HepG2 (cell line): ENCODE measurements around the gene HHIPL1. TPM values are rescaled to one million over a fixed set of nuclear protein-coding genes. Genes with fewer than 3 reads are reported as not detected.

Experiments used
- ATF1 ChIP-seq: IDR thresholded peaks from 2 replicates; pipeline ENCODE4 v1.6.1; 2016; ENCODE audit warnings: mild to moderate bottlenecking, control low read depth
- CBX1 ChIP-seq: IDR thresholded peaks from one replicate; pipeline ENCODE4 v1.6.1; 2016; ENCODE audit warnings: antibody characterized with exemption, low read depth
- CEBPG ChIP-seq: IDR thresholded peaks from 2 replicates; pipeline ENCODE4 v1.6.1; 2016
- CREM ChIP-seq, 2 experiments: sonication (generic) in 1 of 2; formaldehyde crosslinking in 1 of 2; IDR thresholded peaks; 2 replicates each; pipeline versions ENCODE4 v1.4.0 to v1.6.1; 2016 to 2020; ENCODE audit warnings: antibody characterized with exemption in 1 of 2, mild to moderate bottlenecking in 1 of 2, missing genetic modification reagents in 1 of 2
- GABPB1 ChIP-seq: IDR thresholded peaks from 2 replicates; pipeline ENCODE4 v1.6.1; 2016; ENCODE audit warnings: mild to moderate bottlenecking, missing genetic modification reagents, moderate library complexity, missing compliant biosample characterization
- GATAD2A ChIP-seq: IDR thresholded peaks from 2 replicates; pipeline ENCODE4 v1.6.1; 2016
- HHEX ChIP-seq: IDR thresholded peaks from 2 replicates; pipeline ENCODE4 v1.6.1; 2016; ENCODE audit warnings: control low read depth
- HIVEP1 ChIP-seq: sonication (generic); formaldehyde crosslinking; IDR thresholded peaks from 2 replicates; pipeline ENCODE4 v1.4.0; 2020; ENCODE audit warnings: mild to moderate bottlenecking, missing genetic modification reagents
- HNF4G ChIP-seq, 2 experiments: sonication (generic) in 1 of 2; formaldehyde crosslinking in 1 of 2; IDR thresholded peaks; 2 replicates each; pipeline versions ENCODE4 v1.4.0 to v1.6.1; 2011 to 2020; ENCODE audit warnings: borderline replicate concordance in 2 of 2, low read depth in 2 of 2, mild to moderate bottlenecking in 2 of 2, low read length in 1 of 2, missing genetic modification reagents in 1 of 2, moderate library complexity in 1 of 2
- HOXA5 ChIP-seq: sonication (generic); formaldehyde crosslinking; IDR thresholded peaks from 2 replicates; pipeline ENCODE4 v1.4.0; 2020; ENCODE audit warnings: missing genetic modification reagents
- IRX3 ChIP-seq: sonication (generic); formaldehyde crosslinking; IDR thresholded peaks from 2 replicates; pipeline ENCODE4 v1.8.1; 2023; ENCODE audit warnings: mild to moderate bottlenecking, low read depth, missing genetic modification reagents, borderline replicate concordance
- JUNB ChIP-seq: sonication (generic); formaldehyde crosslinking; IDR thresholded peaks from 2 replicates; pipeline ENCODE4 v1.8.0; 2022; ENCODE audit warnings: missing genetic modification reagents, mild to moderate bottlenecking, borderline replicate concordance
- POLR2A ChIP-seq, 2 experiments: IDR thresholded peaks; 2 replicates each; pipeline ENCODE4 v1.6.1; 2011; ENCODE audit warnings: low read depth in 2 of 2, low read length in 2 of 2, mild to moderate bottlenecking in 1 of 2, moderate library complexity in 1 of 2; ENCODE audit not compliant: insufficient read depth in 1 of 2
- SATB2 ChIP-seq: sonication (generic); formaldehyde crosslinking; IDR thresholded peaks from 2 replicates; pipeline ENCODE4 v1.5.0; 2020; ENCODE audit warnings: missing genetic modification reagents
- TARDBP ChIP-seq: sonication (generic); formaldehyde crosslinking; IDR thresholded peaks from 2 replicates; pipeline ENCODE4 v1.8.0; 2022; ENCODE audit warnings: mild to moderate bottlenecking, missing genetic modification reagents
- ZFY ChIP-seq: sonication (generic); formaldehyde crosslinking; IDR thresholded peaks from 2 replicates; pipeline ENCODE4 v1.4.0; 2020; ENCODE audit warnings: missing genetic modification reagents
- ZMYM4 ChIP-seq: sonication (generic); formaldehyde crosslinking; IDR thresholded peaks from 2 replicates; pipeline ENCODE4 v1.8.1; 2023; ENCODE audit warnings: mild to moderate bottlenecking, missing genetic modification reagents
- ZNF251 ChIP-seq: sonication (generic); formaldehyde crosslinking; IDR thresholded peaks from 2 replicates; pipeline ENCODE4 v1.9.0; 2021; ENCODE audit warnings: mild to moderate bottlenecking, missing genetic modification reagents
- ZNF468 ChIP-seq: sonication (generic); formaldehyde crosslinking; IDR thresholded peaks from 2 replicates; pipeline ENCODE4 v1.8.0; 2022; ENCODE audit warnings: mild to moderate bottlenecking, moderate library complexity, missing genetic modification reagents
- ZNF550 ChIP-seq: sonication (generic); formaldehyde crosslinking; IDR thresholded peaks from 2 replicates; pipeline ENCODE4 v1.4.0; 2020; ENCODE audit warnings: mild to moderate bottlenecking, missing genetic modification reagents, borderline replicate concordance
- ZNF644 ChIP-seq: IDR thresholded peaks from 2 replicates; pipeline ENCODE4 v1.6.1; 2016; ENCODE audit warnings: low read depth
- ZNF782 ChIP-seq: sonication (generic); formaldehyde crosslinking; IDR thresholded peaks from 2 replicates; pipeline ENCODE4 v1.4.0; 2020; ENCODE audit warnings: missing genetic modification reagents, mild to moderate bottlenecking, borderline replicate concordance
- ZSCAN12 ChIP-seq: sonication (generic); formaldehyde crosslinking; IDR thresholded peaks from 2 replicates; pipeline ENCODE4 v1.9.0; 2021; ENCODE audit warnings: mild to moderate bottlenecking, missing genetic modification reagents
- polyA plus RNA-seq, 8 experiments: library from polyadenylated mRNA; depleted of rRNA in 3 of 8; stranded (reverse) in 7 of 8; unstranded in 1 of 8; fragments of >200 nt; fragmentation: Illumina TruSeq in 4 of 8; extraction: Trizol in 4 of 8; gene quantifications; 2 replicates each; pipeline versions ENCODE4 v1.2.1 to v1.2.3, GENCODE V29; 2011 to 2016; ENCODE audit warnings: low read depth in 4 of 8, missing spikeins in 1 of 8, mixed read lengths in 1 of 8; ENCODE audit not compliant: insufficient read depth in 1 of 8
- total RNA-seq, 5 experiments: library from RNA; depleted of rRNA; stranded (reverse); fragments of >200 nt; fragmentation: Illumina TruSeq; extraction: Trizol; gene quantifications; 2 replicates each; pipeline ENCODE4 v1.2.3, GENCODE V29; 2016; ENCODE audit warnings: low read depth in 1 of 5
- TF ChIP-seq, protein P1 (sequence below): sonication (generic); formaldehyde crosslinking; IDR thresholded peaks from 2 replicates; pipeline ENCODE4 v1.5.1; 2020; ENCODE audit warnings: mild to moderate bottlenecking, missing genetic modification reagents, moderate library complexity
- TF ChIP-seq, protein P2 (sequence below), 2 experiments: sonication (generic) in 1 of 2; formaldehyde crosslinking in 1 of 2; IDR thresholded peaks; 2 replicates each; pipeline versions ENCODE4 v1.6.1 to v1.9.0; 2014 to 2022; ENCODE audit warnings: antibody characterized with exemption in 1 of 2, borderline replicate concordance in 1 of 2, inconsistent platforms in 1 of 2, low read depth in 1 of 2, missing genetic modification reagents in 1 of 2
- TF ChIP-seq, protein P3 (sequence below): sonication (generic); formaldehyde crosslinking; IDR thresholded peaks from 2 replicates; pipeline ENCODE4 v1.8.0; 2022; ENCODE audit warnings: missing genetic modification reagents, low read depth, mild to moderate bottlenecking, borderline replicate concordance

HHIPL1 gene
- total and polyA plus RNA-seq, 2 of the 13 experiments (the other 11 are each of a cell fraction or from before 2014, with no cell fraction given): not detected

DNA sequence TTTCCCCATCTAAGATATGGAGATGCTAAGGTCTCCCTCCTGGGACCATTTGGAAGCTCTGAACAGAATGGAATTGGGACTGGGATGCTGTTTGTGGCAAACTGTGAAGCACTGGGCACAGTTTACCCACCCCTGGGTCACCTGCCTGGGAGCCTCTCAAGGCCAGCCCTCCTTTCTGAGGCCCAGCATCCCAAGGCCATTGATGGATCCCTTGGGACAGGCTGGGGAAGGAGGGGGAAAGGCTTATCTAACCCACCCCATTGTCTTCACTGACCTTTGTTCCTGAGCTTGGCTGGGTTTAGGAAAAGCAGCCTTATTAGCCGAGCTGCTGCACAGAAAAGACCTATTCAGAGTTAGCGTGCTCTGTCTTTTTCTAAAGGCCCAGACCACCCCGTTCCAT is 46.2 kb upstream of the HHIPL1 start (continued):
- peak; percentile 66; the same call in 1 of the 2 replicates for TF ChIP-seq ZNF644
- TF ChIP-seq SATB2 (CRISPR knock-in tag): no peak
- no peak for TF ChIP-seq HHEX (CRISPR knock-in tag)
- TF ChIP-seq ZNF782: no peak
- no peak for TF ChIP-seq ZNF468 (CRISPR knock-in tag)
- TF ChIP-seq HOXA5 (CRISPR knock-in tag): no peak
- no peak; the same call in 1 of the 2 replicates for TF ChIP-seq GABPB1
- TF ChIP-seq ZNF251 (CRISPR knock-in tag): no peak
- 0 out of 2 replicates have a peak, but pooled peaks have one; percentile 48 for TF ChIP-seq TARDBP (CRISPR knock-in tag)
- no peak for TF ChIP-seq HIVEP1 (CRISPR knock-in tag)
- no peak for TF ChIP-seq CEBPG (CRISPR knock-in tag)
- no peak for TF ChIP-seq POLR2A (IDR thresholded peaks at IDR 0.05; ENCODE audit: insufficient read depth in 1 of 2, low read depth in 2 of 2, low read length in 2 of 2)
- no peak for TF ChIP-seq IRX3 (CRISPR knock-in tag)
- TF ChIP-seq ZNF550: no peak
- TF ChIP-seq, protein P1, sequence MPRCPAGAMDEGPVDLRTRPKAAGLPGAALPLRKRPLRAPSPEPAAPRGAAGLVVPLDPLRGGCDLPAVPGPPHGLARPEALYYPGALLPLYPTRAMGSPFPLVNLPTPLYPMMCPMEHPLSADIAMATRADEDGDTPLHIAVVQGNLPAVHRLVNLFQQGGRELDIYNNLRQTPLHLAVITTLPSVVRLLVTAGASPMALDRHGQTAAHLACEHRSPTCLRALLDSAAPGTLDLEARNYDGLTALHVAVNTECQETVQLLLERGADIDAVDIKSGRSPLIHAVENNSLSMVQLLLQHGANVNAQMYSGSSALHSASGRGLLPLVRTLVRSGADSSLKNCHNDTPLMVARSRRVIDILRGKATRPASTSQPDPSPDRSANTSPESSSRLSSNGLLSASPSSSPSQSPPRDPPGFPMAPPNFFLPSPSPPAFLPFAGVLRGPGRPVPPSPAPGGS (CRISPR knock-in tag): no peak
- no peak for TF ChIP-seq ATF1 (CRISPR knock-in tag)
- TF ChIP-seq HNF4G (IDR thresholded peaks at IDR 0.05; ENCODE audit: borderline replicate concordance, low read depth, low read length): peak; percentile 82
- peak; percentile 75 for TF ChIP-seq HNF4G (CRISPR knock-in tag; IDR thresholded peaks at IDR 0.05; ENCODE audit: borderline replicate concordance, low read depth)
- TF ChIP-seq, protein P2, sequence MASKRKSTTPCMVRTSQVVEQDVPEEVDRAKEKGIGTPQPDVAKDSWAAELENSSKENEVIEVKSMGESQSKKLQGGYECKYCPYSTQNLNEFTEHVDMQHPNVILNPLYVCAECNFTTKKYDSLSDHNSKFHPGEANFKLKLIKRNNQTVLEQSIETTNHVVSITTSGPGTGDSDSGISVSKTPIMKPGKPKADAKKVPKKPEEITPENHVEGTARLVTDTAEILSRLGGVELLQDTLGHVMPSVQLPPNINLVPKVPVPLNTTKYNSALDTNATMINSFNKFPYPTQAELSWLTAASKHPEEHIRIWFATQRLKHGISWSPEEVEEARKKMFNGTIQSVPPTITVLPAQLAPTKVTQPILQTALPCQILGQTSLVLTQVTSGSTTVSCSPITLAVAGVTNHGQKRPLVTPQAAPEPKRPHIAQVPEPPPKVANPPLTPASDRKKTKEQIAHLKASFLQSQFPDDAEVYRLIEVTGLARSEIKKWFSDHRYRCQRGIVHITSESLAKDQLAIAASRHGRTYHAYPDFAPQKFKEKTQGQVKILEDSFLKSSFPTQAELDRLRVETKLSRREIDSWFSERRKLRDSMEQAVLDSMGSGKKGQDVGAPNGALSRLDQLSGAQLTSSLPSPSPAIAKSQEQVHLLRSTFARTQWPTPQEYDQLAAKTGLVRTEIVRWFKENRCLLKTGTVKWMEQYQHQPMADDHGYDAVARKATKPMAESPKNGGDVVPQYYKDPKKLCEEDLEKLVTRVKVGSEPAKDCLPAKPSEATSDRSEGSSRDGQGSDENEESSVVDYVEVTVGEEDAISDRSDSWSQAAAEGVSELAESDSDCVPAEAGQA (IDR thresholded peaks at IDR 0.05; ENCODE audit: low read depth): no peak
- TF ChIP-seq, protein P2 (CRISPR knock-in tag; IDR thresholded peaks at IDR 0.05; ENCODE audit: borderline replicate concordance): no peak
- TF ChIP-seq GATAD2A: peak; percentile 88
- TF ChIP-seq, protein P3, sequence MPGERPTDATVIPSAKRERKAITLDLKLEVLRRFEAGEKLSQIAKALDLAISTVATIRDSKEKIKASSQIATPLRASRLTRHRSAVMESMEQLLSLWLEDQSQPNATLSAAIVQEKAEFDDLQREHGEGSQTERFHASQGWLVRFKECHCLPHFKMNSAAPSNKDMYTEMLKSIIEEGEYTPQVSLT (CRISPR knock-in tag): no peak
- no peak for TF ChIP-seq CBX1
- TF ChIP-seq ZFY: peak; percentile 38; the same call in 1 of the 2 replicates
- no peak for TF ChIP-seq JUNB
- no peak for TF ChIP-seq ZSCAN12 (CRISPR knock-in tag)
- 0 out of 2 replicates have a peak, but pooled peaks have one; percentile 15 for TF ChIP-seq ZMYM4
- TF ChIP-seq CREM (IDR thresholded peaks at IDR 0.05): no peak
- no peak for TF ChIP-seq CREM (CRISPR knock-in tag; IDR thresholded peaks at IDR 0.05)
